ENCODE data around the gene SIT1.
"Not testable (repeated sequence)": the region's sequence is repeated elsewhere in the genome, so short reads cannot be mapped to it uniquely, and the experiment has no call there.

DNA sequence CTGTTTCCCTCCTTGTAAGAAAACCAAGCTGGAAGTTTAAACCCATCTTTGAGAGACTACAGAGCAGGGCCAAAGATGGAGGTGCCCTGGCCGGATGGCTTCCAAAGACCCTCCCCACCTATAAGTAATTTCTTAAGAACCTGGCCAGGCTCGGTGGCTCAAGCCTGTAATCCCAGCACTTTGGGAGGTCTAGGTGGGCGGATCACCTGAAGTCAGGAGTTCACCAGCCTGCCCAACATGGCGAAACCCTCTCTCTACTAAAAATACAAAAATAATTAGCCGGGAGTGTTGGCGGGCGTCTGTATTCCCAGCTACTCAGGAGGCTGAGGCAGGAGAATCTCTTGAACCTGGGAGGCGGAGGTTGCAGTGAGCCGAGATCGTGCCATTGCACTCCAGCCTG lies 5.0 kb downstream of the SIT1 start:
- TF ChIP-seq, protein P1, sequence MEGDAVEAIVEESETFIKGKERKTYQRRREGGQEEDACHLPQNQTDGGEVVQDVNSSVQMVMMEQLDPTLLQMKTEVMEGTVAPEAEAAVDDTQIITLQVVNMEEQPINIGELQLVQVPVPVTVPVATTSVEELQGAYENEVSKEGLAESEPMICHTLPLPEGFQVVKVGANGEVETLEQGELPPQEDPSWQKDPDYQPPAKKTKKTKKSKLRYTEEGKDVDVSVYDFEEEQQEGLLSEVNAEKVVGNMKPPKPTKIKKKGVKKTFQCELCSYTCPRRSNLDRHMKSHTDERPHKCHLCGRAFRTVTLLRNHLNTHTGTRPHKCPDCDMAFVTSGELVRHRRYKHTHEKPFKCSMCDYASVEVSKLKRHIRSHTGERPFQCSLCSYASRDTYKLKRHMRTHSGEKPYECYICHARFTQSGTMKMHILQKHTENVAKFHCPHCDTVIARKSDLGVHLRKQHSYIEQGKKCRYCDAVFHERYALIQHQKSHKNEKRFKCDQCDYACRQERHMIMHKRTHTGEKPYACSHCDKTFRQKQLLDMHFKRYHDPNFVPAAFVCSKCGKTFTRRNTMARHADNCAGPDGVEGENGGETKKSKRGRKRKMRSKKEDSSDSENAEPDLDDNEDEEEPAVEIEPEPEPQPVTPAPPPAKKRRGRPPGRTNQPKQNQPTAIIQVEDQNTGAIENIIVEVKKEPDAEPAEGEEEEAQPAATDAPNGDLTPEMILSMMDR (IDR thresholded peaks at IDR 0.05; ENCODE audit: extremely low read depth in 1 of 2, insufficient read depth in 1 of 2, low read depth in 1 of 2, low read length in 2 of 2), result not testable (repeated sequence)
- TF ChIP-seq EZH2 (IDR thresholded peaks at IDR 0.05; ENCODE audit: borderline replicate concordance, low read depth, low read length, severe bottlenecking); POLR2A (IDR thresholded peaks at IDR 0.05; ENCODE audit: low read depth, low read length); POLR2AphosphoS5 (IDR thresholded peaks at IDR 0.05; ENCODE audit: insufficient read depth, low read depth, low read length); MYC (IDR thresholded peaks at IDR 0.05; ENCODE audit: low read depth, low read length); GATA2 (IDR thresholded peaks at IDR 0.05; ENCODE audit: insufficient read depth, insufficient read length, low read depth, low read length); JUN (IDR thresholded peaks at IDR 0.05; ENCODE audit: borderline replicate concordance, insufficient read depth, insufficient read length, low read depth); FOS (IDR thresholded peaks at IDR 0.05; ENCODE audit: borderline replicate concordance, insufficient read depth, low read length): not testable (repeated sequence)
- TF ChIP-seq, protein P2, sequence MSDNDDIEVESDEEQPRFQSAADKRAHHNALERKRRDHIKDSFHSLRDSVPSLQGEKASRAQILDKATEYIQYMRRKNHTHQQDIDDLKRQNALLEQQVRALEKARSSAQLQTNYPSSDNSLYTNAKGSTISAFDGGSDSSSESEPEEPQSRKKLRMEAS (IDR thresholded peaks at IDR 0.05; ENCODE audit: insufficient read depth, insufficient read length), result not testable (repeated sequence)

Measured in endothelial cell of umbilical vein (primary cell).